H1 (cell line): ENCODE data around the gene C6orf62. TPM values are rescaled to one million over a fixed set of nuclear protein-coding genes. Genes with fewer than 3 reads are reported as not detected.
A peak's percentile ranks its signal among the peaks of the same experiment; 100 is the strongest.

Experiments used
- CBX8 ChIP-seq: fragments of 300-800, 300-1000 bp; sonication (generic); IDR thresholded peaks from 2 replicates; pipeline ENCODE4 v1.7.1; 2016; ENCODE audit warnings: low read depth, low read length, borderline replicate concordance
- EZH2 ChIP-seq: fragments of 200-600 bp; sonication (generic); IDR thresholded peaks from 2 replicates; pipeline ENCODE4 v1.7.1; 2012; ENCODE audit warnings: low read depth, mild to moderate bottlenecking, moderate library complexity, low read length, inconsistent platforms; ENCODE audit not compliant: severe bottlenecking
- KDM5A ChIP-seq: fragments of 200-600 bp; IDR thresholded peaks from 2 replicates; pipeline ENCODE4 v1.7.1; 2012; ENCODE audit warnings: mild to moderate bottlenecking, low read length, inconsistent platforms, mixed read lengths
- SAP30 ChIP-seq: fragments of 300-600 bp; sonication (generic); IDR thresholded peaks from 2 replicates; pipeline ENCODE4 v1.7.1; 2012; ENCODE audit warnings: low read length, moderate library complexity, mild to moderate bottlenecking, inconsistent platforms; ENCODE audit not compliant: insufficient read depth, insufficient replicate concordance
- polyA plus RNA-seq, 7 experiments: library from polyadenylated mRNA; depleted of rRNA in 3 of 7; stranded (reverse) in 5 of 7; unstranded in 2 of 7; fragments of >200 nt in 5 of 7; fragments of 200-250 nt in 2 of 7; gene quantifications; 1 replicate in 5 of 7; 2 replicates in 1 of 7; 4 replicates in 1 of 7; pipeline versions ENCODE4 v1.2.1 to v1.2.3, GENCODE V29; 2011 to 2013; ENCODE audit warnings: missing spikeins in 2 of 7, mixed read lengths in 2 of 7
- total RNA-seq: library from RNA; stranded (reverse); fragmentation: NEBNext Ultra II Directional; extraction: Animal tissue kit (Norgen Biotek cat#: 25700); gene quantifications from 2 replicates; pipeline ENCODE4 v1.2.1, GENCODE V29; 2021
- TF ChIP-seq, protein P1 (sequence below): fragments of 300-600 bp; sonication (generic); IDR thresholded peaks from 2 replicates; pipeline ENCODE4 v1.7.1; 2012; ENCODE audit warnings: low read length, moderate library complexity, mild to moderate bottlenecking, inconsistent platforms; ENCODE audit not compliant: insufficient replicate concordance

Gene C6orf62
- total and polyA plus RNA-seq, 2 of the 8 experiments (the other 6 are each of a cell fraction or from before 2014, with no cell fraction given), result 25.6 to 101 TPM

GRCh38 chr6:24666097-24666640 lies 52.8 kb downstream of the C6orf62 start (continued):
- TF ChIP-seq, protein P1, sequence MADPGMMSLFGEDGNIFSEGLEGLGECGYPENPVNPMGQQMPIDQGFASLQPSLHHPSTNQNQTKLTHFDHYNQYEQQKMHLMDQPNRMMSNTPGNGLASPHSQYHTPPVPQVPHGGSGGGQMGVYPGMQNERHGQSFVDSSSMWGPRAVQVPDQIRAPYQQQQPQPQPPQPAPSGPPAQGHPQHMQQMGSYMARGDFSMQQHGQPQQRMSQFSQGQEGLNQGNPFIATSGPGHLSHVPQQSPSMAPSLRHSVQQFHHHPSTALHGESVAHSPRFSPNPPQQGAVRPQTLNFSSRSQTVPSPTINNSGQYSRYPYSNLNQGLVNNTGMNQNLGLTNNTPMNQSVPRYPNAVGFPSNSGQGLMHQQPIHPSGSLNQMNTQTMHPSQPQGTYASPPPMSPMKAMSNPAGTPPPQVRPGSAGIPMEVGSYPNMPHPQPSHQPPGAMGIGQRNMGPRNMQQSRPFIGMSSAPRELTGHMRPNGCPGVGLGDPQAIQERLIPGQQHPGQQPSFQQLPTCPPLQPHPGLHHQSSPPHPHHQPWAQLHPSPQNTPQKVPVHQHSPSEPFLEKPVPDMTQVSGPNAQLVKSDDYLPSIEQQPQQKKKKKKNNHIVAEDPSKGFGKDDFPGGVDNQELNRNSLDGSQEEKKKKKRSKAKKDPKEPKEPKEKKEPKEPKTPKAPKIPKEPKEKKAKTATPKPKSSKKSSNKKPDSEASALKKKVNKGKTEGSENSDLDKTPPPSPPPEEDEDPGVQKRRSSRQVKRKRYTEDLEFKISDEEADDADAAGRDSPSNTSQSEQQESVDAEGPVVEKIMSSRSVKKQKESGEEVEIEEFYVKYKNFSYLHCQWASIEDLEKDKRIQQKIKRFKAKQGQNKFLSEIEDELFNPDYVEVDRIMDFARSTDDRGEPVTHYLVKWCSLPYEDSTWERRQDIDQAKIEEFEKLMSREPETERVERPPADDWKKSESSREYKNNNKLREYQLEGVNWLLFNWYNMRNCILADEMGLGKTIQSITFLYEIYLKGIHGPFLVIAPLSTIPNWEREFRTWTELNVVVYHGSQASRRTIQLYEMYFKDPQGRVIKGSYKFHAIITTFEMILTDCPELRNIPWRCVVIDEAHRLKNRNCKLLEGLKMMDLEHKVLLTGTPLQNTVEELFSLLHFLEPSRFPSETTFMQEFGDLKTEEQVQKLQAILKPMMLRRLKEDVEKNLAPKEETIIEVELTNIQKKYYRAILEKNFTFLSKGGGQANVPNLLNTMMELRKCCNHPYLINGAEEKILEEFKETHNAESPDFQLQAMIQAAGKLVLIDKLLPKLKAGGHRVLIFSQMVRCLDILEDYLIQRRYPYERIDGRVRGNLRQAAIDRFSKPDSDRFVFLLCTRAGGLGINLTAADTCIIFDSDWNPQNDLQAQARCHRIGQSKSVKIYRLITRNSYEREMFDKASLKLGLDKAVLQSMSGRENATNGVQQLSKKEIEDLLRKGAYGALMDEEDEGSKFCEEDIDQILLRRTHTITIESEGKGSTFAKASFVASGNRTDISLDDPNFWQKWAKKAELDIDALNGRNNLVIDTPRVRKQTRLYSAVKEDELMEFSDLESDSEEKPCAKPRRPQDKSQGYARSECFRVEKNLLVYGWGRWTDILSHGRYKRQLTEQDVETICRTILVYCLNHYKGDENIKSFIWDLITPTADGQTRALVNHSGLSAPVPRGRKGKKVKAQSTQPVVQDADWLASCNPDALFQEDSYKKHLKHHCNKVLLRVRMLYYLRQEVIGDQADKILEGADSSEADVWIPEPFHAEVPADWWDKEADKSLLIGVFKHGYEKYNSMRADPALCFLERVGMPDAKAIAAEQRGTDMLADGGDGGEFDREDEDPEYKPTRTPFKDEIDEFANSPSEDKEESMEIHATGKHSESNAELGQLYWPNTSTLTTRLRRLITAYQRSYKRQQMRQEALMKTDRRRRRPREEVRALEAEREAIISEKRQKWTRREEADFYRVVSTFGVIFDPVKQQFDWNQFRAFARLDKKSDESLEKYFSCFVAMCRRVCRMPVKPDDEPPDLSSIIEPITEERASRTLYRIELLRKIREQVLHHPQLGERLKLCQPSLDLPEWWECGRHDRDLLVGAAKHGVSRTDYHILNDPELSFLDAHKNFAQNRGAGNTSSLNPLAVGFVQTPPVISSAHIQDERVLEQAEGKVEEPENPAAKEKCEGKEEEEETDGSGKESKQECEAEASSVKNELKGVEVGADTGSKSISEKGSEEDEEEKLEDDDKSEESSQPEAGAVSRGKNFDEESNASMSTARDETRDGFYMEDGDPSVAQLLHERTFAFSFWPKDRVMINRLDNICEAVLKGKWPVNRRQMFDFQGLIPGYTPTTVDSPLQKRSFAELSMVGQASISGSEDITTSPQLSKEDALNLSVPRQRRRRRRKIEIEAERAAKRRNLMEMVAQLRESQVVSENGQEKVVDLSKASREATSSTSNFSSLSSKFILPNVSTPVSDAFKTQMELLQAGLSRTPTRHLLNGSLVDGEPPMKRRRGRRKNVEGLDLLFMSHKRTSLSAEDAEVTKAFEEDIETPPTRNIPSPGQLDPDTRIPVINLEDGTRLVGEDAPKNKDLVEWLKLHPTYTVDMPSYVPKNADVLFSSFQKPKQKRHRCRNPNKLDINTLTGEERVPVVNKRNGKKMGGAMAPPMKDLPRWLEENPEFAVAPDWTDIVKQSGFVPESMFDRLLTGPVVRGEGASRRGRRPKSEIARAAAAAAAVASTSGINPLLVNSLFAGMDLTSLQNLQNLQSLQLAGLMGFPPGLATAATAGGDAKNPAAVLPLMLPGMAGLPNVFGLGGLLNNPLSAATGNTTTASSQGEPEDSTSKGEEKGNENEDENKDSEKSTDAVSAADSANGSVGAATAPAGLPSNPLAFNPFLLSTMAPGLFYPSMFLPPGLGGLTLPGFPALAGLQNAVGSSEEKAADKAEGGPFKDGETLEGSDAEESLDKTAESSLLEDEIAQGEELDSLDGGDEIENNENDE, result peak; percentile 4
- peak; percentile 34 for TF ChIP-seq SAP30
- no peak for TF ChIP-seq EZH2
- TF ChIP-seq KDM5A, result 0 out of 2 replicates have a peak, but pooled peaks have one; percentile 34
- TF ChIP-seq CBX8, result no peak
